Measurements from ENCODE around the gene MINDY3.

MINDY3 gene

GRCh38 chr10:15739254-15739970 is 120.9 kb downstream of the MINDY3 start:
- Histone ChIP-seq H3K36me3 (ENCODE audit: control insufficient read depth, insufficient read depth, low read length) (no peaks in the 10 kb centered on the region), H3K27ac (no peak overlapping the region), H3K4me2 (ENCODE audit: low read length) (no peak overlapping the region), H3K9ac (no peak overlapping the region), H3K79me2 (no peaks in the 10 kb centered on the region), H3K27me3 (ENCODE audit: control insufficient read depth, insufficient read depth, low read length) (no peaks in the 10 kb centered on the region), H3K9me3 (ENCODE audit: control insufficient read depth, low read length) (no peaks in the 10 kb centered on the region), H2AFZ (no peak overlapping the region), H3K4me1 (peaks cover 11% of the 10 kb centered on the region), H3K4me3 (ENCODE audit: low read depth, low read length) (no peak overlapping the region)
- TF ChIP-seq CTCF (IDR thresholded peaks at IDR 0.05): no peak

- H3K4me1 ChIP-seq: peaks cover 11% of the 10 kb centered on the region
- no peak overlapping the region for H2AFZ ChIP-seq
- H3K9me3 ChIP-seq (ENCODE audit: control insufficient read depth, low read length): no peaks in the 10 kb centered on the region
- H3K27ac ChIP-seq: no peak overlapping the region
- H3K4me2 ChIP-seq (ENCODE audit: low read length): no peak overlapping the region
- no peak overlapping the region for H3K4me3 ChIP-seq (ENCODE audit: low read depth, low read length)
- H3K27me3 ChIP-seq (ENCODE audit: control insufficient read depth, insufficient read depth, low read length): no peaks in the 10 kb centered on the region
- no peaks in the 10 kb centered on the region for H3K36me3 ChIP-seq (ENCODE audit: control insufficient read depth, insufficient read depth, low read length)
- H3K9ac ChIP-seq: no peak overlapping the region
- no peaks in the 10 kb centered on the region for H3K79me2 ChIP-seq
- no peak for TF ChIP-seq CTCF (IDR thresholded peaks at IDR 0.05)
These were observed 121.9 kb downstream of the MINDY3 start for GRCh38 chr10:15738270-15738925.

- Histone ChIP-seq H3K4me1 (peaks cover 11% of the 10 kb centered on the region), H3K4me3 (ENCODE audit: low read depth, low read length) (no peak overlapping the region), H3K9ac (no peak overlapping the region), H3K36me3 (ENCODE audit: control insufficient read depth, insufficient read depth, low read length) (no peaks in the 10 kb centered on the region), H3K4me2 (ENCODE audit: low read length) (no peak overlapping the region), H3K27me3 (ENCODE audit: control insufficient read depth, insufficient read depth, low read length) (no peaks in the 10 kb centered on the region), H2AFZ (no peak overlapping the region), H3K9me3 (ENCODE audit: control insufficient read depth, low read length) (no peaks in the 10 kb centered on the region), H3K27ac (no peak overlapping the region), H3K79me2 (no peaks in the 10 kb centered on the region)
- no peak for TF ChIP-seq CTCF (IDR thresholded peaks at IDR 0.05)
These were observed 122.7 kb downstream of the MINDY3 start for GRCh38 chr10:15737656-15738055.

GRCh38 chr10:15735763-15736162 is 124.5 kb downstream of the MINDY3 start:
- no peak overlapping the region for H3K4me2 ChIP-seq (ENCODE audit: low read length)
- no peak overlapping the region for H3K27ac ChIP-seq
- H3K36me3 ChIP-seq (ENCODE audit: control insufficient read depth, insufficient read depth, low read length): no peaks in the 10 kb centered on the region
- H3K9me3 ChIP-seq (ENCODE audit: control insufficient read depth, low read length): no peaks in the 10 kb centered on the region
- no peak for TF ChIP-seq CTCF (IDR thresholded peaks at IDR 0.05)
- H3K27me3 ChIP-seq (ENCODE audit: control insufficient read depth, insufficient read depth, low read length): no peaks in the 10 kb centered on the region
- peaks cover 11% of the 10 kb centered on the region for H3K4me1 ChIP-seq
- peak overlapping the region; percentile 71 for H2AFZ ChIP-seq
- H3K4me3 ChIP-seq (ENCODE audit: low read depth, low read length): no peak overlapping the region
- H3K79me2 ChIP-seq: no peaks in the 10 kb centered on the region
- no peak overlapping the region for H3K9ac ChIP-seq

Measured in parathyroid adenoma (tissue), 2 donors.